Coronary artery (tissue), 2 donors: ENCODE measurements around the gene ASB18.

Experiments used
- DNase-seq: peaks from one replicate; pipeline ENCODE4 v3.0.0-alpha.2; 2017; ENCODE audit warnings: low spot score
- H3K27ac ChIP-seq, 2 donors: fragments of 200-600 bp; sonication (generic); one replicate each; pipeline ENCODE4 v1.5.1; 2016 to 2019
- H3K4me3 ChIP-seq: fragments of 200-600 bp; sonication (generic); 2 replicates; pipeline ENCODE4 v1.5.1; 2016; ENCODE audit warnings: mild to moderate bottlenecking, moderate library complexity
- TF ChIP-seq, protein P1 (sequence below): fragments of 200-600 bp; sonication (generic); IDR thresholded peaks from one replicate; pipeline ENCODE4 v1.5.1; 2019; ENCODE audit warnings: antibody characterized with exemption

ASB18 gene

DNA sequence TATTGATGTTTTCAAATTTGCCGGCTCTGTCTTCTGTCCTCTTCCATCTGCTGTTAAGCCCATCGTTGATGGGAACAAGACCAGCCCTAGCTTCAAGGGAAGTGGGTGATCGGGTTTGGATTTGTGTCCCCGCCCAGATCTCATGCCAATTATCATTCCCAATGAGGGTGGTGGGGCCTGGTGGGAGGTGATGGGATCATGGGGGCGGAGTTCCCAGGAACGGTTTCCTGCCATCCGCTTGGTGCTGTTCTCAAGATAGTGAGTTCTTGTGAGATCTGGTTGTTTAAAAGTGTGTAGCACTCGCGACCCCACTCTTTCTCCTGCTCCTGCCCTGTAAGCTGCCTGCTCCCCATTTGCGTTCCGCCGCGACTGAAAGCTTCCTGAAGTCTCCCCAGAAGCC, 9.5 kb downstream of the ASB18 start:
- Histone ChIP-seq H3K27ac (no peak overlapping the region), H3K4me3 (no peak overlapping the region)
- no peak for DNase-seq
- TF ChIP-seq, protein P1, sequence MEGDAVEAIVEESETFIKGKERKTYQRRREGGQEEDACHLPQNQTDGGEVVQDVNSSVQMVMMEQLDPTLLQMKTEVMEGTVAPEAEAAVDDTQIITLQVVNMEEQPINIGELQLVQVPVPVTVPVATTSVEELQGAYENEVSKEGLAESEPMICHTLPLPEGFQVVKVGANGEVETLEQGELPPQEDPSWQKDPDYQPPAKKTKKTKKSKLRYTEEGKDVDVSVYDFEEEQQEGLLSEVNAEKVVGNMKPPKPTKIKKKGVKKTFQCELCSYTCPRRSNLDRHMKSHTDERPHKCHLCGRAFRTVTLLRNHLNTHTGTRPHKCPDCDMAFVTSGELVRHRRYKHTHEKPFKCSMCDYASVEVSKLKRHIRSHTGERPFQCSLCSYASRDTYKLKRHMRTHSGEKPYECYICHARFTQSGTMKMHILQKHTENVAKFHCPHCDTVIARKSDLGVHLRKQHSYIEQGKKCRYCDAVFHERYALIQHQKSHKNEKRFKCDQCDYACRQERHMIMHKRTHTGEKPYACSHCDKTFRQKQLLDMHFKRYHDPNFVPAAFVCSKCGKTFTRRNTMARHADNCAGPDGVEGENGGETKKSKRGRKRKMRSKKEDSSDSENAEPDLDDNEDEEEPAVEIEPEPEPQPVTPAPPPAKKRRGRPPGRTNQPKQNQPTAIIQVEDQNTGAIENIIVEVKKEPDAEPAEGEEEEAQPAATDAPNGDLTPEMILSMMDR: no peak

DNA sequence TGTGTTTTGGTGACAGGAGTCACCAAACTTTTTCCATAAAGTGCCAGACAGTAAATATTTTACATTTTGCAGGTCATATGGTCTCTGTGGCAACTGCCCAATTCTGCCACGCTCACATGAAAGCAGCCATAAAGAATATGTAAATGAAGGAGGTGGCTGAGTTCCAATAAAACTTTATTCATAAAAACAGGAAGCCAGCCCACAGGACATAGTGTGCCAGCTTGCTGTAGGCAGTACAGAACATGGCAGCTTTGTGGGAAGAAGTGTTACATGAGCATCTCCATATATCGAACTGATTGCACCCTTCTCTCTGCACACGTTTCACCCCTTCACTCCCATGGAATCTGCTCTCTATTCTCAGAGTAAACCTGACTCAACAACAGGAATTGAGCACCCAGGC, 10.2 kb downstream of the ASB18 start:
- no peak overlapping the region for H3K4me3 ChIP-seq
- TF ChIP-seq, protein P1: no peak
- no peak for DNase-seq
- H3K27ac ChIP-seq: no peak overlapping the region

DNA sequence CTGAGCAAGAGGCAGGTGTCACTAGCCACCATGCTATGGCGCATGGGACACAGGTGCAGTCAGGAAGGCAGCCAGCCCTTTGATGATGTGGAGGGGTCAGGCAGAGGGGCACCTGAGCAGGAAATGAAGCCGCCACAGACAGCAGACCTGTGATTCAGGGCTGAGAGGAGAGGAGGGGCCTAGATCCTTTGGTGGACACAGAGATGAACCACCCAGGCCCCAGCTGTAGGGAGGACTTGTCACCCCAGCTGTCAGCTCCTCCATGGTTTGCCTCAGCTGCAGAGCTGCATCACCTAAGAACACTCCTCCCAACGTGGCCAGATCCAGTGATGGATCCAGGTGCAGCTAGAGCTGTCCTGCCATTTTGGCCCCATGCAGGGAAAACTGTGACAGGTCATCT, 11.6 kb downstream of the ASB18 start:
- H3K4me3 ChIP-seq: no peak overlapping the region
- TF ChIP-seq, protein P1: no peak
- no peak for DNase-seq
- no peak overlapping the region for H3K27ac ChIP-seq

DNA sequence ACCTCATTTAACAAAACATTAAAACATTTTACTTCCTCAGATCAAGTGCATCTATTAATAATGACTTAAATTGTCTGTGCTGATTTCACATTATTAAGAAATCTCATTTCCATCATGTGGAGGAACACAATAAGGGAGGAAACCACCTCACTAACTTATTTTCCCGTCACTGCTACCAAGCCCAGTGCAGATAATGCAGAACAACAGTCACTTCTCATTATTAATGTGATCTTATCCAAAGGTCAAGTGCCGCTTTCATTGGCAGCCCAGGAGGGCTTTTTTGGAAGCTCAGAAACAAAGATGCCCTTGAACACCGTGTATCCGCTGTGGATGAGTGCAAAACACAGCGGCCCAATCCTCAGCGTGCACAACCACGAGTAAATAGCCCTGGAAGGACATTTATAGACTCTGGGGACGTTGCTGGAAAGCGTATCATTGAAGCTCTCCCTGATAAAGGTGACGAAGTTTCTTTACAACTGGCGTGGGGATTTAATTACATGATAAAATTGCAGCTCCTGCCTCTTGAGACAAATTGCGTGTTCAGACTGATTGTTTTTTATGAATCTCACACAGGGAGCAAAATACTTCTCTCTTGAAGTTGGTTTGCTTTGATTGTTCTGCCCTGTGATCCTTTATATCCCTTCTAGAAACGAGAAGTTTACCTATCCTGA, 13.2 kb downstream of the ASB18 start:
- Histone ChIP-seq H3K4me3 (no peak overlapping the region), H3K27ac (no peak overlapping the region)
- DNase-seq: no peak
- TF ChIP-seq, protein P1: no peak

DNA sequence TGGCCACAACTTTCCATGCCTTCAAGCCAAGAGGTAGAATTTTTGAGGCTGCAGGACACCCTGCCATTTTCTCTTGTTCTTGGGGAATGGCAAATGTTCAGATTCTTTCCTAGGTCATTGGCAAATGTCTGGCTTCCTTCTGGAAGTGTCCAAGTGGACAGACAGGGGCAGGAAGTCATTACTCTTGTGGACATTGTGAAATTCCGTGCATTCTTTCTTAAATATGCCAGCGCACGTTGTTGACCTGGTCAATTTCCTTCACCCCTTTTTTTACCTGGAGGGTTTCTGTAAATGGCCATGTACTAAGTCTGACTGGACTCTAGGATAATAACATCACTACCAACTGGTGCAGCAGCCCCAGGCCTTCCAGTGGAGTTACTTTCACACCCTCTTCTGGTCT, 13.9 kb downstream of the ASB18 start:
- no peak overlapping the region for H3K4me3 ChIP-seq
- TF ChIP-seq, protein P1: no peak
- DNase-seq: no peak
- no peak overlapping the region for H3K27ac ChIP-seq

DNA sequence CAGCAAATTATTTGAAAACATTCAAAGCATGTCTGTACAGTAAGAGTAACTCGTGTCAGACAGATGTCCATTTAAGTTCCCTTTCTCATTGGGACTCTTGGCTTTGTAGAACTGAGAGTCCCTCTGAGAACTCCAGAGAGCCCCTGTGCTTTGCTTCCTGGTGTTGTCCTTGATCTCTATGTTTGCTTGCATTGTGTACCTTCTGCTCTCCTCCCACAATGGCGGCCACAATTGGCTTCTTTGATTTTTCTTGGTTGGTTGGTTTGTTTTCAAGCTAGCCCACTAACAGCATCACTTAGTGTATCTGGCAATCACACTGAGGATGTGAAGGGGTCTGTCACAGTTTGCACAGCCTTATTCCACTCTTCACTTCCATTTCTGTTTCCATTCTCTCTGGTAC, 15.1 kb downstream of the ASB18 start:
- H3K27ac ChIP-seq: no peak overlapping the region
- no peak overlapping the region for H3K4me3 ChIP-seq
- DNase-seq: no peak
- TF ChIP-seq, protein P1: no peak

DNA sequence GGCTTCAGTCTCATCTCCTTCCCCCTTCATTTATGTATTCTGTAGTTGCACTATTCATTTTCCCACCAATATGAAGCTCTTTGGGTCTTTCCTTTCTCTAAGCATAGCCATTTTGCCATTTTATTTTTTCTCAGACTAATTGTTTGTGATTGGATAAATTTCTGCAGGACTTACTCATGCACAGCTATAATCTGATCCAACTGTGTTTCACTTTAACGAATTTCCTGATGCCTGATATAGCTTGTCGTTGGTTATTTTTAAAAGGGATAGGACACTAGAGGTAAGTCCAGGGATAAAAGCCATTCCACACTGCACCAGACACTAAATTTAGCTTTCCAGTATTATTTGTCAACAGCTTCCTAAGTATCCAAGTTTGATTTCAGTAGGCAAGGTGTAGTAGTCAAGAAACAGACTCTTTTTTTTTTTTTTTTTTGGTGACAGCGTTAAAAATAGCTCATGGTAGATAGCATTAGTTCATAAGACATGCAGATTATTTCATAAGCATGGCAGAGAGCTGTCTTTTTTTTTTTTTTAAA, 17.4 kb downstream of the ASB18 start:
- no peak for DNase-seq
- Histone ChIP-seq H3K4me3 (no peak overlapping the region), H3K27ac (no peak overlapping the region)
- TF ChIP-seq, protein P1: no peak
